ENCODE measurements around the gene SKOR1. TPM values are rescaled to one million over a fixed set of nuclear protein-coding genes. Genes with fewer than 3 reads are reported as not detected.
A peak's percentile ranks its signal among the peaks of the same experiment; 100 is the strongest.

The SKOR1 gene
- total RNA-seq, 1 experiment from 2014 or later = 0.13 TPM

DNA sequence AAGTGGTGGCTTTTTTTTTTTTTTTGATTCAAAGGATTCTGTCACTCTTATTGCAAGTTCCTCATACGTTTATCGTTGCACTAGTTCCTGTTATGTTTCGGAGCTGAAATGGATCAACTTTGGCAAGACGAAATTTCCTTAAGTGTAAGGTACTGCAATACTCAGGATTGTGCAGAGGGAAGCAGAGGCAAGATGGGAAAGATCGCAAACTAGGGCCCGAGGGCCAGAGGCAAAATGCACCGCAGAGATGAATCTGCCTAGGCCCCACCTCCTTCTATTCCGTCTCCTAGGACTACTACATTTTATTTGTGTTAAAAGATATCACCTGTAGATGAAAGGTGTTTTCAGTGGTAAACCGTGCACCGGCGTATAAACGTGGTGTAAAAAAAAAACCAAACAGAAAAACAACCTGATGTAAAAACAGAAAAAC is 14.2 kb downstream of the SKOR1 start:
- H2AFZ ChIP-seq (ENCODE audit: low read length) = no peak overlapping the region
- no peak overlapping the region for H4K8ac ChIP-seq (replicated peaks; ENCODE audit: insufficient read length, low read depth, low read length)
- no peak overlapping the region for H2BK15ac ChIP-seq (ENCODE audit: low read depth, low read length)
- no peak overlapping the region for H3K9ac ChIP-seq (ENCODE audit: extremely low read depth, insufficient read length, low read length)
- Mint-ChIP-seq H3K4me1 (peaks cover 54 to 56% of the 10 kb centered on the region in 2 experiments), H3K27me3 (ENCODE audit: low read depth) (peaks cover 67% of the 10 kb centered on the region), H3K27ac (peak overlapping the region in 2 of 3 experiments; percentile 94 to 99; a peak in 4 of 7 replicates), H3K9me3 (peaks cover 4% of the 10 kb centered on the region in 2 experiments; a peak in 4 of 5 replicates), H3K36me3 (ENCODE audit: insufficient read depth in 1 of 3, low read depth in 3 of 3) (no peaks in the 10 kb centered on the region), H3K4me3 (peak overlapping the region; percentile 94 to 96)
- no peak overlapping the region for H3K14ac ChIP-seq (ENCODE audit: insufficient read depth, low read length)
- no peak overlapping the region for H4K5ac ChIP-seq (ENCODE audit: insufficient read length, low read depth, low read length)
- H4K20me1 ChIP-seq (ENCODE audit: control insufficient read depth, insufficient read depth, insufficient read length) = no peaks in the 10 kb centered on the region
- WGBS (ENCODE audit: extremely low coverage, insufficient read length, low lambda C conversion rate) = no CpG with 5 or more reads among the region's 12 CpGs
- no peak overlapping the region for H3K18ac ChIP-seq (ENCODE audit: insufficient read length, low read depth, low read length)
- no peak overlapping the region for H4K91ac ChIP-seq (ENCODE audit: insufficient read length, low read depth, low read length)
- no peaks in the 10 kb centered on the region; the same call in 1 of the 2 replicates for H3K4me1 ChIP-seq (ENCODE audit: insufficient read depth, low read length)
- H3K27ac ChIP-seq (ENCODE audit: insufficient read length, low read depth, low read length) = no peak overlapping the region
- H2BK20ac ChIP-seq (ENCODE audit: low read depth, low read length, poor library complexity, severe bottlenecking) = no peak overlapping the region
- H3K79me1 ChIP-seq (ENCODE audit: insufficient read depth, low read depth, low read length, poor library complexity, severe bottlenecking) = no peaks in the 10 kb centered on the region
- no peak overlapping the region for H2BK5ac ChIP-seq (ENCODE audit: insufficient read length, low read length)
- no peak overlapping the region for H3K56ac ChIP-seq (ENCODE audit: insufficient read length, low read depth, low read length)
- TF ChIP-seq, protein P1, sequence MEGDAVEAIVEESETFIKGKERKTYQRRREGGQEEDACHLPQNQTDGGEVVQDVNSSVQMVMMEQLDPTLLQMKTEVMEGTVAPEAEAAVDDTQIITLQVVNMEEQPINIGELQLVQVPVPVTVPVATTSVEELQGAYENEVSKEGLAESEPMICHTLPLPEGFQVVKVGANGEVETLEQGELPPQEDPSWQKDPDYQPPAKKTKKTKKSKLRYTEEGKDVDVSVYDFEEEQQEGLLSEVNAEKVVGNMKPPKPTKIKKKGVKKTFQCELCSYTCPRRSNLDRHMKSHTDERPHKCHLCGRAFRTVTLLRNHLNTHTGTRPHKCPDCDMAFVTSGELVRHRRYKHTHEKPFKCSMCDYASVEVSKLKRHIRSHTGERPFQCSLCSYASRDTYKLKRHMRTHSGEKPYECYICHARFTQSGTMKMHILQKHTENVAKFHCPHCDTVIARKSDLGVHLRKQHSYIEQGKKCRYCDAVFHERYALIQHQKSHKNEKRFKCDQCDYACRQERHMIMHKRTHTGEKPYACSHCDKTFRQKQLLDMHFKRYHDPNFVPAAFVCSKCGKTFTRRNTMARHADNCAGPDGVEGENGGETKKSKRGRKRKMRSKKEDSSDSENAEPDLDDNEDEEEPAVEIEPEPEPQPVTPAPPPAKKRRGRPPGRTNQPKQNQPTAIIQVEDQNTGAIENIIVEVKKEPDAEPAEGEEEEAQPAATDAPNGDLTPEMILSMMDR (conservative IDR thresholded peaks at IDR 0.05) = no peak
- DNase-seq = no peak
- no peak overlapping the region for H3K23ac ChIP-seq (ENCODE audit: insufficient read length, low read depth, low read length)
- no peak overlapping the region for H2AK5ac ChIP-seq (ENCODE audit: insufficient read length, low read length)
- peak overlapping the region; percentile 90 for H3K4me2 ChIP-seq (ENCODE audit: insufficient read depth, insufficient read length, low read length)
- no peak overlapping the region for H3K4ac ChIP-seq (ENCODE audit: low read depth, low read length)
- H3K79me2 ChIP-seq (ENCODE audit: insufficient read depth, low read length) = no peaks in the 10 kb centered on the region
- H3T11ph ChIP-seq (ENCODE audit: low read length) = no peak overlapping the region
- H2BK12ac ChIP-seq (ENCODE audit: insufficient read length, low read depth, low read length) = no peak overlapping the region
- no peaks in the 10 kb centered on the region for H3K9me3 ChIP-seq (ENCODE audit: control insufficient read depth, low read depth, low read length)
- peaks cover 16% of the 10 kb centered on the region for H3K23me2 ChIP-seq (ENCODE audit: insufficient read length, low read depth, low read length, poor library complexity, severe bottlenecking)
- peaks cover 35% of the 10 kb centered on the region; the same call in 1 of the 2 replicates for H3K27me3 ChIP-seq (ENCODE audit: insufficient read depth, low read length)
- no peak overlapping the region for H2BK120ac ChIP-seq (ENCODE audit: low read depth, low read length, poor library complexity, severe bottlenecking)
